Activated CD8-positive, alpha-beta T cell treated with anti-CD3 and anti-CD28 coated beads for 36 hours (primary cell): ENCODE data around the gene HCN4. TPM values are rescaled to one million over a fixed set of nuclear protein-coding genes. Genes with fewer than 3 reads are reported as not detected.

Source experiments
- ATAC-seq: fragments of 200-7000 bp; cut with Tn5 transposase; one replicate; pipeline ENCODE4 v1.10.0; 2021; ENCODE audit warnings: mild to moderate bottlenecking, moderate library complexity
- CTCF ChIA-PET: fragments of 350-600 bp; sonication (Branson Sonifier 250); formaldehyde crosslinking; loops from one replicate; lab custom pipeline; 2021; ENCODE audit warnings: antibody characterized with exemption; lab: Charles Lee
- POLR2A ChIA-PET: fragments of 350-600 bp; sonication (Branson Sonifier 250); formaldehyde crosslinking; loops from one replicate; lab custom pipeline; 2021; ENCODE audit warnings: antibody characterized with exemption; lab: Charles Lee
- DNase-seq: peaks from one replicate; pipeline ENCODE4 v3.0.0-alpha.2; 2020
- H3K27ac Mint-ChIP-seq: one replicate; pipeline ENCODE4 v1.8.0; 2021; ENCODE audit warnings: mild to moderate bottlenecking, mixed read lengths
- H3K27me3 Mint-ChIP-seq: one replicate; pipeline ENCODE4 v1.8.0; 2021; ENCODE audit warnings: mixed read lengths
- H3K36me3 Mint-ChIP-seq: one replicate; pipeline ENCODE4 v1.8.0; 2021; ENCODE audit warnings: low read depth, mixed read lengths
- H3K4me1 Mint-ChIP-seq: one replicate; pipeline ENCODE4 v1.8.0; 2021; ENCODE audit warnings: low read depth, mixed read lengths
- H3K4me3 Mint-ChIP-seq: one replicate; pipeline ENCODE4 v1.8.0; 2021; ENCODE audit warnings: mild to moderate bottlenecking, moderate library complexity, mixed read lengths
- H3K9me3 Mint-ChIP-seq: one replicate; pipeline ENCODE4 v1.8.0; 2021; ENCODE audit warnings: mixed read lengths
- intact Hi-C: fragments of 100-400 bp; cut with micrococcal nuclease; formaldehyde crosslinking; loops from one replicate; pipeline ENCODE4 v1.10.0; 2022
- total RNA-seq, 2 experiments: library from RNA; stranded (reverse); gene quantifications; one replicate each; pipeline ENCODE4 v1.2.3, GENCODE V29; 2021
- TF ChIP-seq, protein P1 (sequence below): fragments of 200-600 bp; IDR thresholded peaks from one replicate; pipeline ENCODE4 v1.8.0; 2022; ENCODE audit warnings: antibody characterized with exemption, mild to moderate bottlenecking

HCN4 gene
- total RNA-seq, 2 experiments from 2014 or later = not detected

DNA sequence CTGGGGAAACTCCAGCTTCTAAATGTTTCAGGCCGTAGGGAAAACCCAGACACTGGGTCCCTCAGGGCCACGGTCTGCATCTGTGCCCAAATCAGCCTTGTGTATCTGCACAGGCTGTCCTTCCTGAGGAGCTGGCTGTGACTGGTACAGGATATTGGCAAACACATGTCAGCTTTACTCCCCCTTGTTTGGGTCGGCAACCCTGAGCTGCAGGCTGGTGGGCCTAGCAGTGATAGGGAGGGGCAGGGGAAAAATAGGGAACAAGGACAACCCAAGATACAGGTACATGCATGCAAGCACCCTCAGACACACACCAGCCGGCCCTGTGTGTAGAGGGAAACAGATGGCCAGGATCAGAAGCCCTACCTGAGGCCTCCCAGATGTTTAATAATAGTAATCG is 28.7 kb upstream of the HCN4 start:
- no peak overlapping the region for H3K4me3 Mint-ChIP-seq
- H3K36me3 Mint-ChIP-seq = no peaks in the 10 kb centered on the region
- peaks cover 3% of the 10 kb centered on the region for H3K27me3 Mint-ChIP-seq
- H3K4me1 Mint-ChIP-seq = no peaks in the 10 kb centered on the region
- DNase-seq = no peak
- ATAC-seq = no peak
- POLR2A ChIA-PET = no interaction called here
- H3K9me3 Mint-ChIP-seq = no peaks in the 10 kb centered on the region
- intact Hi-C loops = no loop called here
- H3K27ac Mint-ChIP-seq = no peak overlapping the region
- TF ChIP-seq, protein P1, sequence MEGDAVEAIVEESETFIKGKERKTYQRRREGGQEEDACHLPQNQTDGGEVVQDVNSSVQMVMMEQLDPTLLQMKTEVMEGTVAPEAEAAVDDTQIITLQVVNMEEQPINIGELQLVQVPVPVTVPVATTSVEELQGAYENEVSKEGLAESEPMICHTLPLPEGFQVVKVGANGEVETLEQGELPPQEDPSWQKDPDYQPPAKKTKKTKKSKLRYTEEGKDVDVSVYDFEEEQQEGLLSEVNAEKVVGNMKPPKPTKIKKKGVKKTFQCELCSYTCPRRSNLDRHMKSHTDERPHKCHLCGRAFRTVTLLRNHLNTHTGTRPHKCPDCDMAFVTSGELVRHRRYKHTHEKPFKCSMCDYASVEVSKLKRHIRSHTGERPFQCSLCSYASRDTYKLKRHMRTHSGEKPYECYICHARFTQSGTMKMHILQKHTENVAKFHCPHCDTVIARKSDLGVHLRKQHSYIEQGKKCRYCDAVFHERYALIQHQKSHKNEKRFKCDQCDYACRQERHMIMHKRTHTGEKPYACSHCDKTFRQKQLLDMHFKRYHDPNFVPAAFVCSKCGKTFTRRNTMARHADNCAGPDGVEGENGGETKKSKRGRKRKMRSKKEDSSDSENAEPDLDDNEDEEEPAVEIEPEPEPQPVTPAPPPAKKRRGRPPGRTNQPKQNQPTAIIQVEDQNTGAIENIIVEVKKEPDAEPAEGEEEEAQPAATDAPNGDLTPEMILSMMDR = no peak
- CTCF ChIA-PET = no interaction called here

GRCh38 chr15:73395671-73396070 is 26.9 kb upstream of the HCN4 start:
- no peaks in the 10 kb centered on the region for H3K9me3 Mint-ChIP-seq
- no peaks in the 10 kb centered on the region for H3K4me1 Mint-ChIP-seq
- peaks cover 3% of the 10 kb centered on the region for H3K27me3 Mint-ChIP-seq
- CTCF ChIA-PET = no interaction called here
- TF ChIP-seq, protein P1 = no peak
- no peak overlapping the region for H3K27ac Mint-ChIP-seq
- H3K4me3 Mint-ChIP-seq = no peak overlapping the region
- no peak for DNase-seq
- POLR2A ChIA-PET = no interaction called here
- H3K36me3 Mint-ChIP-seq = no peaks in the 10 kb centered on the region
- no peak for ATAC-seq
- intact Hi-C loops = no loop called here

DNA sequence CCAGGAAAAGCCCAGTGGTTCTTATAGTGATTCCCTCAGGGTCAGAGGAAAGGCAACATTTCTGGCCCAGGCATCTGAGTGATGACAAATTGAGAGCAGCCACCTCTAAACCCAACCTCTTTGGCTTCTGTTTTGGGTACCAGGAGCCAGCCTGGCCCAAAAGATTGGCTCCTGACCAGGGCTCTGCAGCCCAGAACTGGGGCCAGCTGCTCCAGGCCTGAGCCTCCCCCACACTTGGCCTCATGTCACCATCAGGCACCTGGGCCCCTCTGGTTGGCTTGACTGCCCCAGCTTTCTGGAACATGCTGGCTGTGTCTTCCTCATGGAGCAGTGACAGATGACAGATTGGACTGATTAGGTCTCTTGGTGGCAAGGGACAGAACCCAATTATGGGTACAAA is 26.0 kb upstream of the HCN4 start:
- Mint-ChIP-seq H3K36me3 (no peaks in the 10 kb centered on the region), H3K4me3 (no peak overlapping the region), H3K4me1 (no peaks in the 10 kb centered on the region), H3K9me3 (no peaks in the 10 kb centered on the region), H3K27ac (no peak overlapping the region), H3K27me3 (peaks cover 2% of the 10 kb centered on the region)
- intact Hi-C loops = no loop called here
- ChIA-PET CTCF (no interaction called here), POLR2A (no interaction called here)
- ATAC-seq = no peak
- no peak for DNase-seq
- TF ChIP-seq, protein P1 = no peak

GRCh38 chr15:73393336-73393735 is 24.6 kb upstream of the HCN4 start:
- H3K27me3 Mint-ChIP-seq = peaks cover 2% of the 10 kb centered on the region
- H3K36me3 Mint-ChIP-seq = no peaks in the 10 kb centered on the region
- no peak overlapping the region for H3K4me3 Mint-ChIP-seq
- TF ChIP-seq, protein P1 = no peak
- CTCF ChIA-PET = no interaction called here
- POLR2A ChIA-PET = no interaction called here
- no peaks in the 10 kb centered on the region for H3K9me3 Mint-ChIP-seq
- no peak for ATAC-seq
- no peak for DNase-seq
- no peak overlapping the region for H3K27ac Mint-ChIP-seq
- H3K4me1 Mint-ChIP-seq = no peaks in the 10 kb centered on the region
- intact Hi-C loops = no loop called here

DNA sequence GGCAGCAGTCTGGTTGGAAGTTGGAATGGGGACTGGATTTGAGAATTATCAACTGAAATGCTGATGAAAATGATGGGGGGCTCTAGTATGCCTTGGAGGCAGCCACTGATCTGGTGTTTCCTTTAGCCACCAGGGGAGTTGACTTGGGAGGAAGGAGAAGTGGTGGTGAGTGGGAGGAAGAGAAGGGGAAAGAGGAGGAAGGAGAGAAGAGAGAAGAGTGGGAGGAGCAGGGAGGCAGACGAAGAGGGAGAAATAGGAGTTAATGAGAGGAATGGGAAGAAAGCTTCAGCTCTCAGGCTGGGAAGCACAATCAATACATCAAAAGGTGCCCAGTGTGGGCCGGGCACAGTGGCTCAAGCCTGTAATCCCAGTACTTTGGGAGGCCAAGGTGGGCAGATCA is 23.3 kb upstream of the HCN4 start:
- TF ChIP-seq, protein P1 = no peak
- POLR2A ChIA-PET = no interaction called here
- no peak for ATAC-seq
- no peaks in the 10 kb centered on the region for H3K27me3 Mint-ChIP-seq
- CTCF ChIA-PET = no interaction called here
- no peaks in the 10 kb centered on the region for H3K4me1 Mint-ChIP-seq
- no peaks in the 10 kb centered on the region for H3K9me3 Mint-ChIP-seq
- H3K36me3 Mint-ChIP-seq = no peaks in the 10 kb centered on the region
- intact Hi-C loops = no loop called here
- H3K4me3 Mint-ChIP-seq = no peak overlapping the region
- H3K27ac Mint-ChIP-seq = no peak overlapping the region
- DNase-seq = no peak
